ENCODE measurements around the gene PPP1R37.

DNA sequence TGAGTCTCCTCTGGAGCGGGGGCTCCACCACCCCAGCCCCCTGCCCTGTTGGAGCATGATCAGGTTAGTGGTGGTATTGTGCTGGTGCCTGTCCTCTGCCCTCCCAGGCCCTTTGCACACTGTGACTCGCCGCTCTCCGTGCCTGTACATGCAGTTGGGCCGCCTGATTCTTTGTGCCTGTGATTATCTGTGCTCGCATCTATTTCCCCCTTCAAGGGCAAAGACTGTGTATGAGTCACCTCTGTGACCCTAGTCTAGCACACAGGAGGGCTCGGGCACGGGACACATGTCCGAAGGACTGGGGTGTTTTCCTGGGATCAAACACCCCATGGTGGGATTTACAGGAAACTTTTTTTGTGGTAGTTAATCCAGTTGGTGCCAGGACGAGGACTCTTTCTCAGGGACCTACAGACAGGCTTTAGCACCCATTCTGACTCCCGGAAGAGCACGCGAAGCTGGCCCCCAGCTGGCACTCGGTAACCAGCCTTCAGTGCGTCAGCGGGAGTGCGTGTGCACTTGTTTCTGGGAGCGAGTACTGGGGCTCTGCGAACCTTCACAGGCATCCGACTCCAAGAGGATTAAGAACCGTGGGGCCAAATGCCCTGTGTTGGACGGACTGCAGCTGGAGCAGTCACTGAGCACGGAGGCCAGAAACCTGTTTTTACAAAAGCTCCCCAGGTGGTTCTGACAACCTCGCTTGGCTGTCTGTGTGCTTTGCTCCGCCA, 6.7 kb downstream of the PPP1R37 start:
- TF ChIP-seq EZH2 (IDR thresholded peaks at IDR 0.05; ENCODE audit: low read length, missing control alignments), result no peak
- TF ChIP-seq, protein P1, sequence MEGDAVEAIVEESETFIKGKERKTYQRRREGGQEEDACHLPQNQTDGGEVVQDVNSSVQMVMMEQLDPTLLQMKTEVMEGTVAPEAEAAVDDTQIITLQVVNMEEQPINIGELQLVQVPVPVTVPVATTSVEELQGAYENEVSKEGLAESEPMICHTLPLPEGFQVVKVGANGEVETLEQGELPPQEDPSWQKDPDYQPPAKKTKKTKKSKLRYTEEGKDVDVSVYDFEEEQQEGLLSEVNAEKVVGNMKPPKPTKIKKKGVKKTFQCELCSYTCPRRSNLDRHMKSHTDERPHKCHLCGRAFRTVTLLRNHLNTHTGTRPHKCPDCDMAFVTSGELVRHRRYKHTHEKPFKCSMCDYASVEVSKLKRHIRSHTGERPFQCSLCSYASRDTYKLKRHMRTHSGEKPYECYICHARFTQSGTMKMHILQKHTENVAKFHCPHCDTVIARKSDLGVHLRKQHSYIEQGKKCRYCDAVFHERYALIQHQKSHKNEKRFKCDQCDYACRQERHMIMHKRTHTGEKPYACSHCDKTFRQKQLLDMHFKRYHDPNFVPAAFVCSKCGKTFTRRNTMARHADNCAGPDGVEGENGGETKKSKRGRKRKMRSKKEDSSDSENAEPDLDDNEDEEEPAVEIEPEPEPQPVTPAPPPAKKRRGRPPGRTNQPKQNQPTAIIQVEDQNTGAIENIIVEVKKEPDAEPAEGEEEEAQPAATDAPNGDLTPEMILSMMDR (conservative IDR thresholded peaks at IDR 0.05 in 1 of 2, IDR thresholded peaks at IDR 0.05 in 1 of 2; ENCODE audit: low read depth in 1 of 2, low read length in 2 of 2), result no peak

All from fibroblast of lung (primary cell).